Psoas muscle (tissue), 8 donors: ENCODE measurements around the gene SYT13. TPM values are rescaled to one million over a fixed set of nuclear protein-coding genes. Genes with fewer than 3 reads are reported as not detected.
"Not testable (repeated sequence)": the region's sequence is repeated elsewhere in the genome, so short reads cannot be mapped to it uniquely, and the experiment has no call there.

Experiments used
- ATAC-seq, 4 donors: fragments of 200-7000 bp; cut with Tn5 transposase; one replicate each; pipeline ENCODE4 v1.9.1; 2020; ENCODE audit warnings: moderate library complexity in 3 of 4, mild to moderate bottlenecking in 2 of 4
- DNase-seq, 2 donors: peaks; one replicate each; pipeline ENCODE4 v3.0.0-alpha.2; 2020
- H3K27ac ChIP-seq: fragments of 200-600 bp; one replicate; pipeline ENCODE4 v1.8.0; 2022
- H3K27me3 ChIP-seq, 3 donors: fragments of 200-600 bp in 1 of 3; one replicate each; pipeline versions ENCODE4 v1.6.1 to v1.8.0; 2013 to 2022; ENCODE audit warnings: low read length in 2 of 3, mild to moderate bottlenecking in 2 of 3, moderate library complexity in 1 of 3; ENCODE audit not compliant: insufficient read depth in 3 of 3
- H3K36me3 ChIP-seq, 2 donors: fragments of 200-600 bp in 1 of 2; one replicate each; pipeline versions ENCODE4 v1.6.1 to v1.8.0; 2013 to 2022; ENCODE audit warnings: low read depth in 1 of 2, mild to moderate bottlenecking in 1 of 2, moderate library complexity in 1 of 2; ENCODE audit not compliant: insufficient read depth in 1 of 2
- H3K4me1 ChIP-seq: fragments of 200-600 bp; one replicate; pipeline ENCODE4 v1.8.0; 2022
- H3K4me3 ChIP-seq: fragments of 200-600 bp; one replicate; pipeline ENCODE4 v1.8.0; 2022; ENCODE audit warnings: mild to moderate bottlenecking
- H3K9me3 ChIP-seq: fragments of 200-600 bp; one replicate; pipeline ENCODE4 v1.8.0; 2022
- WGBS, 3 donors: extraction: QIAGEN DNeasy Blood & Tissue Kit; methylation state at CpG; one replicate each; pipeline versions ENCODE4 v1.1.6 to v1.1.7; 2013; 5-methylcytosine and 5-hydroxymethylcytosine counted together
- intact Hi-C, 2 donors: fragments of 100-400 bp; cut with DNase I; formaldehyde crosslinking; loops; one replicate each; pipeline versions ENCODE4 v1.11.0 to v1.14.2; 2022
- polyA plus RNA-seq, 3 donors: library from polyadenylated mRNA; stranded (reverse); fragments of 200-250 nt; gene quantifications; one replicate each; pipeline ENCODE4 v1.2.3, GENCODE V29; 2013
- total RNA-seq, 4 donors: library from RNA; stranded (reverse); fragmentation: NEBNext Ultra II Directional in 2 of 4; extraction: Animal tissue kit (Norgen Biotek cat#: 25700) in 2 of 4; gene quantifications; one replicate each; pipeline versions ENCODE4 v1.2.1 to v1.2.4, GENCODE V29; 2021 to 2023
- TF ChIP-seq, protein P1 (sequence below): fragments of 200-600 bp; IDR thresholded peaks from one replicate; pipeline ENCODE4 v1.8.0; 2022; ENCODE audit warnings: antibody characterized with exemption
- donor health status: healthy with polysubstance abuse.
- donor health status: DM: no; HTN: no; CAD: no; lungs with moderate emphysema.
- donor health status: Bipolar disorder and iron deficiency.
- donor health status: healthy.
- donor health status: DM: yes; HTN: yes; CAD: no.
- donor health status: DM: no; HTN: no; CAD: no.
- donor health status: DM: no; HTN: no; CAD: no.
- donor health status: DM: yes; HTN: yes; CAD: no.

The SYT13 gene
- total and polyA plus RNA-seq, 7 donors = 0.05 to 0.22 (median 0.08) TPM; not detected in 1

DNA sequence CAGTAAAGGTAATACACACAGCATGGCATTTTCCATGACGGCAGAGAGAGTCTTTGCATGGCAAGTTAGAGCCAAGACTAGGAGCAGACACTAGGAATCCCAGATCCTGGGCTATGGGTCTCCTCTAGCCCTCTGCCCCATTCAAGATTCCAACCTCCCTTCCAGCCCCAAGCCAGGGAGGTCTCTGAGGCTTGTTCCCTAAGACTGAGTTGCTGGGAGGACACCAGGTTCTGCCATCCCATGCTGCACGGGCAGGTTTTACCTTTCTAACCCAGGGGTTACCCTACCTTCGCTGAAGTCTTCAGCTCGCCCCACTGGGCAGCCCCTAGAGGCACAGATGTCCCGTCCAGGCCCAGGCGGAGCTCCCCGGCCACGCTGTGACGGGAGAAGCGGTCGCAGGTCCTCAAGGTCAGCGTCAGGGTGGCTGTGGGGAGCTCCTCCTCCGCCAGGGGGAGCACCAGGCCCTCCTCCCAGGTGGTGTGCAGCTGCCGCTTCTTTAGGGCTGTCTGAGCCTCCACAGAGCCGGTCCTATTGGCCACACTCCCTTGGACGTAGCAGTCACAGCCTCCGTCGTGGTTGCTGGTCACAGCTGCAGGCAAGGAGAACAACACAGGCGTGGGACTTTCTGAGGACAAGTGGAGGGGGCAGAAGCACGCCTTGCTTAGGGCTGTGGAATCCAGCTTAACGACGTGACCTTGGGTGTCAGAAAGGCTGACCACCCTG is 33.8 kb downstream of the SYT13 start:
- no peak overlapping the region for H3K4me3 ChIP-seq
- H3K36me3 ChIP-seq = no peaks in the 10 kb centered on the region
- H3K4me1 ChIP-seq = no peaks in the 10 kb centered on the region
- 34 to 49% (median 38%) methylated on average over 22 of the region's 22 CpGs for WGBS, 3 donors
- H3K27ac ChIP-seq = no peak overlapping the region
- H3K27me3 ChIP-seq = peaks cover 0 to 2% (median 2%) of the 10 kb centered on the region in 3 donors
- ATAC-seq (peak; percentile 76 to 92 (median 90)), DNase-seq (peak; percentile 45 to 78)
- intact Hi-C loops = no loop called here
- H3K9me3 ChIP-seq = no peaks in the 10 kb centered on the region
- TF ChIP-seq, protein P1, sequence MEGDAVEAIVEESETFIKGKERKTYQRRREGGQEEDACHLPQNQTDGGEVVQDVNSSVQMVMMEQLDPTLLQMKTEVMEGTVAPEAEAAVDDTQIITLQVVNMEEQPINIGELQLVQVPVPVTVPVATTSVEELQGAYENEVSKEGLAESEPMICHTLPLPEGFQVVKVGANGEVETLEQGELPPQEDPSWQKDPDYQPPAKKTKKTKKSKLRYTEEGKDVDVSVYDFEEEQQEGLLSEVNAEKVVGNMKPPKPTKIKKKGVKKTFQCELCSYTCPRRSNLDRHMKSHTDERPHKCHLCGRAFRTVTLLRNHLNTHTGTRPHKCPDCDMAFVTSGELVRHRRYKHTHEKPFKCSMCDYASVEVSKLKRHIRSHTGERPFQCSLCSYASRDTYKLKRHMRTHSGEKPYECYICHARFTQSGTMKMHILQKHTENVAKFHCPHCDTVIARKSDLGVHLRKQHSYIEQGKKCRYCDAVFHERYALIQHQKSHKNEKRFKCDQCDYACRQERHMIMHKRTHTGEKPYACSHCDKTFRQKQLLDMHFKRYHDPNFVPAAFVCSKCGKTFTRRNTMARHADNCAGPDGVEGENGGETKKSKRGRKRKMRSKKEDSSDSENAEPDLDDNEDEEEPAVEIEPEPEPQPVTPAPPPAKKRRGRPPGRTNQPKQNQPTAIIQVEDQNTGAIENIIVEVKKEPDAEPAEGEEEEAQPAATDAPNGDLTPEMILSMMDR = peak; percentile 64

GRCh38 chr11:45250035-45250718 is 36.0 kb downstream of the SYT13 start:
- WGBS, 3 donors = 49 to 57% (median 51%) methylated on average over 3 of the region's 3 CpGs

GRCh38 chr11:45249372-45249771 is 36.8 kb downstream of the SYT13 start:
- H3K4me3 ChIP-seq, H3K9me3 ChIP-seq, ATAC-seq, H3K4me1 ChIP-seq, H3K27me3 ChIP-seq, intact Hi-C loops, H3K36me3 ChIP-seq, DNase-seq, H3K27ac ChIP-seq: not testable (repeated sequence)
- WGBS, 3 donors = 88 to 97% (median 94%) methylated on average over 1 of the region's 1 CpG

More at GRCh38 chr11:45250035-45250718, 36.0 kb downstream of the SYT13 start:
- no peaks in the 10 kb centered on the region for H3K4me1 ChIP-seq
- intact Hi-C loops = no loop called here
- TF ChIP-seq, protein P1 = no peak
- DNase-seq (no peak), ATAC-seq (no peak)
- no peaks in the 10 kb centered on the region for H3K36me3 ChIP-seq
- H3K9me3 ChIP-seq = no peaks in the 10 kb centered on the region
- peaks cover 0 to 2% (median 2%) of the 10 kb centered on the region in 3 donors for H3K27me3 ChIP-seq
- no peak overlapping the region for H3K4me3 ChIP-seq
- no peak overlapping the region for H3K27ac ChIP-seq

GRCh38 chr11:45248501-45249011 is 37.6 kb downstream of the SYT13 start:
- DNase-seq (no peak), ATAC-seq (no peak)
- no peaks in the 10 kb centered on the region for H3K9me3 ChIP-seq
- no peak overlapping the region for H3K4me3 ChIP-seq
- H3K27ac ChIP-seq = no peak overlapping the region
- H3K4me1 ChIP-seq = no peaks in the 10 kb centered on the region
- TF ChIP-seq, protein P1 = no peak
- peaks cover 0 to 2% (median 0%) of the 10 kb centered on the region in 3 donors for H3K27me3 ChIP-seq
- intact Hi-C loops = no loop called here
- 84 to 97% (median 87%) methylated on average over 2 of the region's 2 CpGs for WGBS, 3 donors
- H3K36me3 ChIP-seq = no peaks in the 10 kb centered on the region

GRCh38 chr11:45247433-45247832 is 38.7 kb downstream of the SYT13 start:
- ATAC-seq (no peak), DNase-seq (no peak)
- Histone ChIP-seq H3K4me3 (no peak overlapping the region), H3K27me3 (no peaks in the 10 kb centered on the region), H3K9me3 (no peaks in the 10 kb centered on the region), H3K27ac (no peak overlapping the region), H3K4me1 (no peaks in the 10 kb centered on the region), H3K36me3 (no peaks in the 10 kb centered on the region)
- intact Hi-C loops = no loop called here
- TF ChIP-seq, protein P1 = no peak
- WGBS, 3 donors = 23 to 28% (median 28%) methylated on average over 2 of the region's 2 CpGs
